Mucosa of stomach (tissue), 1 donor: Measurements from ENCODE around the gene MBOAT1.

Source experiments
- H3K27me3 ChIP-seq: one replicate; pipeline ENCODE4 v1.7.0; 2013; ENCODE audit warnings: mild to moderate bottlenecking, low read length; ENCODE audit not compliant: control insufficient read depth, insufficient read depth
- H3K36me3 ChIP-seq: one replicate; pipeline ENCODE4 v1.7.0; 2013; ENCODE audit warnings: low read length; ENCODE audit not compliant: control insufficient read depth, insufficient read depth
- H3K4me1 ChIP-seq: one replicate; pipeline ENCODE4 v1.7.0; 2013; ENCODE audit warnings: mild to moderate bottlenecking, low read length; ENCODE audit not compliant: control insufficient read depth, insufficient read depth
- H3K4me3 ChIP-seq: one replicate; pipeline ENCODE4 v1.7.0; 2013; ENCODE audit warnings: low read length
- H3K9ac ChIP-seq: one replicate; pipeline ENCODE4 v1.7.0; 2013; ENCODE audit warnings: mild to moderate bottlenecking, low read length, moderate library complexity
- H3K9me3 ChIP-seq: one replicate; pipeline ENCODE4 v1.7.0; 2013; ENCODE audit warnings: mild to moderate bottlenecking, low read length, moderate library complexity; ENCODE audit not compliant: control insufficient read depth
- donor health status: Pancreatic carcinoma.

MBOAT1 gene

DNA sequence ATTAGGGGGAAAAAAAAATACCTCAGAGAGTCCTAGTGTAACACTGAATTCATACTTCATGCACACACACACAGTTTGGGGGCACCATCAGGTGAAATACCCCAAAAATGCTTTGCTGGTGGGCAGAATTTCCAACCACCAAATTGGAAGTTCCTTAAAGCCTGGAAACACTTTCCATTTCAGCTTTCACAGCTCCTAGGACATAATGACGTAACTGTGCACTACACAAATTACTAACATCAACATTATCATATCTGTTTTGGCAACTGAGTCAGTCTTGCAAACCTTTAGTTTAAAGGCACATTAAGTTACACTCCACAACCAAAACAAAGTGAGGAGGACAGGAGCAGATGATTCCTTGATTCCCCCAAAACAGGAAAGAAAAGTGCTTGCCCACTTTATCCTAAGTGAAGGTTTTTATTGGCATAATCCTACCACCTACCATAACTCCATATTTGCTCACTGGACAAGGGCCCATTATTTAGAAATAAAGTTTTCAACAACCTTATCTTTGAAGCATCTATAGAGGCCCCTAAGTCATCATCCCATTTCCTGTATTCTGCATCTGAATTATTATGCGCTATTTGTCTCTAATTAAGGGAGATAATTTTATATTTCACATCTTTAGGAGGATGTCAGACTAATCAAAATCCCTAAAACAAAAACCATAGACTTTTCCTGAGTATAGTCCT is 3.4 kb downstream of the MBOAT1 start:
- Histone ChIP-seq H3K9ac (no peak overlapping the region), H3K4me1 (peaks cover 67% of the 10 kb centered on the region), H3K36me3 (no peaks in the 10 kb centered on the region), H3K27me3 (no peaks in the 10 kb centered on the region), H3K9me3 (no peaks in the 10 kb centered on the region), H3K4me3 (no peak overlapping the region)

DNA sequence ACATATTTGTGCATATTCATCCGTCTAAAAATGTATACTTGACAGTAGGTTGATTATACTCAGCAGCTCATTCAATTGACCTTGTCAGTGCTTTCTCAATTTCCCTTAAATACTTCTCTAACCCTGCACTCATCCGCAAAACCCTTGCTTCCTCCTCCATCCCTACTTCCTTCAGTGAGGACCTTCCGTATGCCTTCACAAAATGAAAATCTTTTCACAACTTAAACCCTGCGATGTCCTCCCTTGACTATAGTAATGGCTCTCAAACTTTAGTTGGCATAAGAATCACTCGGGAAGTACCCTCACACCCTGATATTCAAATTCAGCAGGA is 5.2 kb downstream of the MBOAT1 start:
- Histone ChIP-seq H3K27me3 (no peaks in the 10 kb centered on the region), H3K36me3 (no peaks in the 10 kb centered on the region), H3K4me1 (peaks cover 64% of the 10 kb centered on the region), H3K9ac (no peak overlapping the region), H3K4me3 (no peak overlapping the region), H3K9me3 (no peaks in the 10 kb centered on the region)

DNA sequence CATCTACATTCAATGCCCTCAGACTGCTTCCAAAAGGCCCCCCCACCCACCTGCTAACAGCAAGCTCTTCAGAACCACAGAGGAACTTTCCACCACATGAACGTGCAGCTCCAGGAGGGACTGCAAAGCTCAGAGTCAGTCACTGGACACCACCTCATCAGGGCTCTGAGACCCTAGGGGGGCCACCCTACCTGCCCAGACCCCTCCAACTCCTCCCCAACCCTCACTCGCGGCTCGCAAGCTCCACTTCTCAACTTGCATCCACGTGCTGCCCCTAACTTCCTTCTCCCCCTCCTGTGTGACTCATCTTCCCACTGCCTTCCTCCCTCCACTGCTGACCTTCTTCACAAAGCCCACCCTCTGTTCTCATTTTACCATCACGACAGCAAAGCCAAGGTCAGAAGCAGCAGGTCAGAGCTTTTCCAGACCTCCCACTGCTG is 6.5 kb downstream of the MBOAT1 start:
- Histone ChIP-seq H3K9ac (no peak overlapping the region), H3K4me3 (no peak overlapping the region), H3K9me3 (no peaks in the 10 kb centered on the region), H3K4me1 (peaks cover 73% of the 10 kb centered on the region), H3K36me3 (no peaks in the 10 kb centered on the region), H3K27me3 (no peaks in the 10 kb centered on the region)

DNA sequence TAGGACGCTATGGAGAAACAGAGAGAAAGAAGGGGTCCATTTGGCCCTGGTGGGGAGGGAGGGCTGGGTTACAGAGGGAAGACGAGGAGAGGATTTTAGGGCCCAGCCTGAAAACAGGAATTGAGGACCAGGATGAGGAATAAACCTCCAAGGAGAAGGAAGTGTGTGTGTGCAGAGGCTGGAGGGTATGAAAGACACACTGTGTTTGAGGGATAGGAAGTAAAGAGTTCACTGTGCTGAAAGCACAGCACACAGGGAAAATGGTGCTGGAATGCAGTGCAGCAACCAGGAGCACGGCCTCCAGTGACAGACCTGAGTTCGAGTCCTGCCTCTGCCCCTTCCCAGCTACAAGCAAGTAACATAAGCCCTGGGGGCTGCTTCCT is 7.8 kb downstream of the MBOAT1 start:
- H3K9ac ChIP-seq: peak overlapping the region; percentile 37
- H3K4me1 ChIP-seq: peaks cover 71% of the 10 kb centered on the region
- H3K9me3 ChIP-seq: no peaks in the 10 kb centered on the region
- H3K36me3 ChIP-seq: no peaks in the 10 kb centered on the region
- no peaks in the 10 kb centered on the region for H3K27me3 ChIP-seq
- H3K4me3 ChIP-seq: no peak overlapping the region

DNA sequence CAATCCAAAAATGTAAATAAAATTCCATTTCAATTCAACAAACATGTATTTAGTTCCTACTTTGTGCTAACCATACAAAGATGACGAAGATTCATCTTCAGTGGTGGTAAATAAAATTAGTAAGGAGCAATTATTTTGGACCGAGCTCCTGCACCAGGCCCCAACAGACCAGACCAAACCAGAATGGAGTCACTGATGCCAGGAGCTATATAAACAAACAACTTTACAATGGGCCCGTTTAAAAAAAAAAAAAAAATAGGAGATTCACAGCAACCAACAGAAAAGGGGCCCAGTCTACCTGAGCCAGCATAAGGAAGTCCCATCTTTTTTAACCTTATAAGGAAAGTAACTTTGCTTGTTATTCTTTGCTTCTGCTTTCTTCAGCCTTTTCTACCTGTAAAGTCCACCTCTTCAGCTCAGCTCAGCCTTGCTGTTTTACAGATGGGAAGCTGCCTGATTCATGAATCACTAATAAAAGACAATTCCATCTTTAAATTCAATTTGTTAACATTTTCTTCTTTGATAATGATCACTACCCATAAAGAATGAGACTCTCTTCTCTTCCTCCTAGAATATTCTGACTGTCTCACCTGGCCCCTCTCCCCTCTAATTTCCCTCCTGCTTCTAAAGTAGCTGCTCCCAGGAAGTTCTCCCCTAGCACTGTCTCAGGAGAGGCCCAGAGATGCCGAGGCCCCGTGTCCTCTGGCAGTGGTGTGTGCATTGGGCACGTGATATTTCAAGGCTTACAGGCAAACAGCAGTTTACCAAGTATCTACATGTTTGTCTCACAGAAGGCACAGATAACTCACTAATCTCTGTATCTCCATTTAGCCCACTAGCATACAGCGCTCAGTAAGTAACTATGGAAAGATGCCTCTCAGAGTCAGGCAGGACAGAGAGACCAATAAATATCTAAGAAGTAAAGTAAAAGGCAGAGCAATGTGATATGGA is 8.4 kb downstream of the MBOAT1 start:
- no peak overlapping the region for H3K9ac ChIP-seq
- H3K4me1 ChIP-seq: peaks cover 66% of the 10 kb centered on the region
- H3K36me3 ChIP-seq: no peaks in the 10 kb centered on the region
- no peak overlapping the region for H3K4me3 ChIP-seq
- H3K9me3 ChIP-seq: no peaks in the 10 kb centered on the region
- no peaks in the 10 kb centered on the region for H3K27me3 ChIP-seq

DNA sequence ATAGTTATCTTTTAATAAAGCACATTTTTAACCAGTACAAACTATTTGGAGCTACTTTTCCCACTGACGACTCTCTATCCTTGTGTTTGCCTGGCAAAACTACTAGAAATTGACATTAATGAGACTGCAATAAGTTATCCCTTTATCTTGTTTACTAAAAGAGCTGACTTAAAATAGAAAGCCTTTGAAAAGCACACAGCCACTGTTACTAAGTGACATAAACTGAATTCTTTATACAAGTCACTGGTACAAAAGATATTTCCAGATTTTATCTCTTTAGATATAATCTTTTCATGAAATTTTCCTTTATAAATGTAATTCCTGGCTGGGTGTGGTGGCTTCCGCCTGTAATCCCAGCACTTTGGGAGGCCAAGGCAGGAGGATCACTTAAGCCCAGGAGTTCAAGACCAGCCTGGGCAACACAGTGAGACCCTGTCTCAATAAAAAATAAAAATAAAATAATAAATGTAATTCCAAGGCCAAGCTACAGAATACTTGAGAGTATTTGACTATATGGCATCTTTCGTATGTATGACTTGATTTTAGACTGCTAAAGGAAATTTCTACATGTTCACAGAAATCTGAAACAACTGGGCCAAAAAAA is 9.5 kb downstream of the MBOAT1 start:
- no peaks in the 10 kb centered on the region for H3K9me3 ChIP-seq
- H3K4me3 ChIP-seq: no peak overlapping the region
- no peaks in the 10 kb centered on the region for H3K27me3 ChIP-seq
- no peak overlapping the region for H3K9ac ChIP-seq
- H3K4me1 ChIP-seq: peaks cover 60% of the 10 kb centered on the region
- no peaks in the 10 kb centered on the region for H3K36me3 ChIP-seq

DNA sequence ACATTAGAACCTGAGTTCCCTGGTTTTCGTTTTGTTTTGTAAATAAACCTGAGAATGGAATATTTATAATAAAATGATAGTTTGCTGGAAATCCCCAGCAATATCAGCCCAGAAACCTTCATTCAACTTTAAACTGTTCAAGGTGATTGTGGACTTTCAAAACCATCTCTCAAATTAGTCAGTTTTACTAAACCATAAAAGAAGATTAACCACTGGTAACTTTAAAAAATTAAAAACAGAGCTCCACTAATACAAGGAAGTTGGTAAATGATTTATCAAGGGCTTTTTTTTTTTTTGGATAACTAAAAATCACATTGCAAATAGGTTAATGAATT is 10.0 kb downstream of the MBOAT1 start:
- Histone ChIP-seq H3K4me3 (no peak overlapping the region), H3K9ac (no peak overlapping the region), H3K36me3 (no peaks in the 10 kb centered on the region), H3K9me3 (no peaks in the 10 kb centered on the region), H3K27me3 (no peaks in the 10 kb centered on the region), H3K4me1 (peaks cover 55% of the 10 kb centered on the region)

DNA sequence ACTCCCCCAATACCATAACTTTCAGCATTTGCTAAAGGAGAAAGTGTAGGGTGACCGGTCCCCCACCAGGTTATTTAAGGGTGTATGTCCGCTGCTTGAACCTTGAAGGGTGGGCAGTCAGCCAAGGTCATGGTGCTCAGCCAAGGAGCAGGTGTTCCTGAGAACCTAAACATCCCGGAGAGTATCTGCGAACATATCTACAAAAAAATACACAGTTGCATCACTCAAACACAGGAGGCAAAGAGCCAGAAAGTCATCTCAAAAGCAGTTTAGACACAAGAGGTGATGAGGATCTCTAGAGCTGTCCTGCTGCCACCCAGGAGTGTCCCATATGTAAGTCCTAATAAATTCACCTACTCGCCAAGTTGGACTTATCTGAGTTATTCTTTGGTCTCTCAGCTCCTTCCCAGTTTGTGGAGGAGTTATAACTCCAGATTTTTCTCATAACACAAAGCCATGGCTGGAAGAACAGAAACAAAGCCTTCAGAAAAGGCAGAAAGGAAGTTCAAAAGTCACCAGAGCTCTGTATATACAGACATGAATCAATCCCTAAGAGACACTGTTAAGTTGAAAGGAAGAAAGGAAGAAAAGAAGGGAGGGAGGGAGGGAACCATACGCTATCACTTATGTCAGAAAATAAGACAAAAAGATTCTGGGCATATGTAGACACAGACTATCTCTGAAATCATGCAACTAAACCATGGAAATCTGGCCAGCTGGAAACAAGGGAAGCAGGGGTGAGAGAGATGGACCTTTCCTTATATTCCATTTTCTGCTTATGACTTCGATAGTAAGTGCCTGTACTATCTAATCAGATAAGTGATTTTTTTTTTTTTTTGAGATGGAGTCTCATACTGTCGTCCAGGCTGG is 11.3 kb downstream of the MBOAT1 start:
- H3K9ac ChIP-seq: no peak overlapping the region
- H3K9me3 ChIP-seq: no peaks in the 10 kb centered on the region
- no peak overlapping the region for H3K4me3 ChIP-seq
- peaks cover 42% of the 10 kb centered on the region for H3K4me1 ChIP-seq
- no peaks in the 10 kb centered on the region for H3K27me3 ChIP-seq
- H3K36me3 ChIP-seq: no peaks in the 10 kb centered on the region

DNA sequence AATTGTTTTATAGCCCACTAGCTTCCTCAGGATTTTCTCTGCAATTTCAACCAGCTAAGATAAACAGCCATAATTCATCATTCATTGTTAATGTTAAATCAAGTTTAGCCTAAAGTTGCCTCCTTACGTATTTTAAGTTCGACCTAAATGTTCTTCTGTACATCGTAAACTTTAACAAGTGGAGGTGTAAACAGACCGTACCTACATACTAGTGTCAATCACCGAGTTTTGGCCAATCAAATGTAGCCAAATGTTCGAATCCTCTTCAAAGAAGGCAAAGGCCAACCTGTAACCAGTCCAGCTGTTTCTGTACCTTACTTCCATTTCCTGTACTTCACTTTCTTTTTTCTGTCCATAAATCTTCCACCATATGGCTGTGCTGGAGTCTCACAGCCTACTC is 13.5 kb downstream of the MBOAT1 start:
- no peaks in the 10 kb centered on the region for H3K27me3 ChIP-seq
- H3K9ac ChIP-seq: no peak overlapping the region
- peaks cover 26% of the 10 kb centered on the region for H3K4me1 ChIP-seq
- no peaks in the 10 kb centered on the region for H3K9me3 ChIP-seq
- no peak overlapping the region for H3K4me3 ChIP-seq
- H3K36me3 ChIP-seq: no peaks in the 10 kb centered on the region

DNA sequence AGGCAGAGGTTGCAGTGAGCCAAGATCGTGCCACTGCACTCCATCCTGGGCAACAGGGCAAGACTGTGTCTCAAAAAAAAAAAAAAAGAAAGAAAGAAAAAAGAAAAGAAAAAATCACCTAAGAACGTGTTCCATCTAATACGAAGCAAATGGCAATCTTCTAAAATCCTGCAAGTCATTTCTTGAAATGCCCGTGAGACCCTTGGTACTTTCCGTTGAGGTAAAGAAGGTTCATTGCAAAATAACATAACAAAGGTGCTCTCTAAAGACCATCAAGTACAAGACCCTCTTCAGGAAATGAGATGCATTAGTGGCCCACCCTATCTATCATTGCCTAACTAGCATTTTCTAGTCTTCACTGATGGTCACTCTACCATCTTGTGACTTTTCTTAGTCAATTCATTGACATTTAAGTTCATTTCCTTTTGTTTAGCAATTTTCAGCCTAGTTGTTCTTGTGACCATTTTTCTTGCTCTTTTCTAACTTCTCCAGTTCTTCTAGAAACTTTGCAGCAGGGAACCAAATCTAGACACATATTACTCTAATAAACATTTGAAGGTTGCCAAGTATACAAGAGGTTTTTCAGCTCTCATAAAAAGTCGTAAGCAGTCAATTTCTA is 14.0 kb downstream of the MBOAT1 start:
- Histone ChIP-seq H3K9me3 (no peaks in the 10 kb centered on the region), H3K9ac (no peak overlapping the region), H3K4me3 (no peak overlapping the region), H3K36me3 (no peaks in the 10 kb centered on the region), H3K27me3 (no peaks in the 10 kb centered on the region), H3K4me1 (peaks cover 25% of the 10 kb centered on the region)

DNA sequence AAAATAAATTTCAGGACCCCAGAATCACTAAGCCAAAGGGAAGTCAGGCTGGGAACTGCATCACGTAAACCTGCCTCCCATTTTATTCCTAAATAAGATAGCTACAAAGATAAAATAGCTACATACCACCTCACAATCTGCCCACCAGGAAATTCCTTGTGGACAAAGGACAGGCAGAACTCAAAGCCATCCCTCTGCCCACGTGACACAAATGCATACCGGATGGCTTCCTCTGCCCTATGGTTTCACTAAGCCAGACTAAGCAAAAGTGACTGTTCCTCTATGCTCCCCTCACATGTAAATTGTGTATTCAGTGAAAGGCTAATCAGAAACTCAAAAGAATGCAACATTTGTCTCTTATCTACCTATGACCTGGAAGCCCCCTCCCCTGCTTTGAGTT is 15.0 kb downstream of the MBOAT1 start:
- Histone ChIP-seq H3K27me3 (no peaks in the 10 kb centered on the region), H3K9ac (no peak overlapping the region), H3K4me1 (peaks cover 25% of the 10 kb centered on the region), H3K4me3 (no peak overlapping the region), H3K9me3 (no peaks in the 10 kb centered on the region), H3K36me3 (no peaks in the 10 kb centered on the region)
